ENCODE measurements around the gene MYRIP. TPM values are rescaled to one million over a fixed set of nuclear protein-coding genes. Genes with fewer than 3 reads are reported as not detected.

Gene MYRIP
- total and polyA plus RNA-seq, 12 donors: 0.45 to 2.7 (median 1.3) TPM

DNA sequence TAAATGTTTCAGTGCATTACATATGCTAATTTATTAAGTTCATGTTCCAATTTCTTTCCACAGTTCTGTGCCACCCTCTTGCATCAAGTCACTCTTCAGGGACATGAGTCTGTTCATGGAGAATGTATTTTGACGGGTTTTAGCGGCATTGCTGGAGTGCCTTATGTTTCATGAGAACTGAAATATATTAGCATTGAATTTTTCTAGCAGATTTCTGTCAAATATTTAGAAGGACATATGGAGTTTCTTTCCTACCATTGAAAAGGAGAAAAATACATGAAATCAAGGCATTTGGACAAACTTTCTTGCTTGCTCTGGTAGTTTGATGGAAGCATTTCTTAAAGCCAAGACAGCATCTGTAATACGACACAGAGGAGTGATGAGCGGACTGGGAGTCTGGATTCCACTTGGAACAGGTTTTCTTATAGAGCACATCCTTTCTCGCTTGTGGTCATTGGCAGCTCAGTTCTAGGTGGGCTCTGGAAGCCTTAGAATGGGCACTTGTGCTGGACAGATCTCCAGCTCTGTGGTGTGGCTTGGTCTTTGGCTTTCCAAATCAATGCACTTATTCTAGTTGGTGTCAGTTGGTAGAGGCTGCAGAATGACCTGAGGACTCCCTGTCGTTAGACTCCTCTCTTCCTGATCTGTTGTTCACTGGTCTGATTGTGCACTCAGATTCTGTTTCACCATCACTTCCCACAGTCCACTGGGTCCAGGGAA lies 415.5 kb downstream of the MYRIP start:
- no peaks in the 10 kb centered on the region for H3K9me3 ChIP-seq
- intact Hi-C loops (cut with DNase I): no loop called here
- TF ChIP-seq, protein P1, sequence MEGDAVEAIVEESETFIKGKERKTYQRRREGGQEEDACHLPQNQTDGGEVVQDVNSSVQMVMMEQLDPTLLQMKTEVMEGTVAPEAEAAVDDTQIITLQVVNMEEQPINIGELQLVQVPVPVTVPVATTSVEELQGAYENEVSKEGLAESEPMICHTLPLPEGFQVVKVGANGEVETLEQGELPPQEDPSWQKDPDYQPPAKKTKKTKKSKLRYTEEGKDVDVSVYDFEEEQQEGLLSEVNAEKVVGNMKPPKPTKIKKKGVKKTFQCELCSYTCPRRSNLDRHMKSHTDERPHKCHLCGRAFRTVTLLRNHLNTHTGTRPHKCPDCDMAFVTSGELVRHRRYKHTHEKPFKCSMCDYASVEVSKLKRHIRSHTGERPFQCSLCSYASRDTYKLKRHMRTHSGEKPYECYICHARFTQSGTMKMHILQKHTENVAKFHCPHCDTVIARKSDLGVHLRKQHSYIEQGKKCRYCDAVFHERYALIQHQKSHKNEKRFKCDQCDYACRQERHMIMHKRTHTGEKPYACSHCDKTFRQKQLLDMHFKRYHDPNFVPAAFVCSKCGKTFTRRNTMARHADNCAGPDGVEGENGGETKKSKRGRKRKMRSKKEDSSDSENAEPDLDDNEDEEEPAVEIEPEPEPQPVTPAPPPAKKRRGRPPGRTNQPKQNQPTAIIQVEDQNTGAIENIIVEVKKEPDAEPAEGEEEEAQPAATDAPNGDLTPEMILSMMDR (IDR thresholded peaks at IDR 0.05): no peak

DNA sequence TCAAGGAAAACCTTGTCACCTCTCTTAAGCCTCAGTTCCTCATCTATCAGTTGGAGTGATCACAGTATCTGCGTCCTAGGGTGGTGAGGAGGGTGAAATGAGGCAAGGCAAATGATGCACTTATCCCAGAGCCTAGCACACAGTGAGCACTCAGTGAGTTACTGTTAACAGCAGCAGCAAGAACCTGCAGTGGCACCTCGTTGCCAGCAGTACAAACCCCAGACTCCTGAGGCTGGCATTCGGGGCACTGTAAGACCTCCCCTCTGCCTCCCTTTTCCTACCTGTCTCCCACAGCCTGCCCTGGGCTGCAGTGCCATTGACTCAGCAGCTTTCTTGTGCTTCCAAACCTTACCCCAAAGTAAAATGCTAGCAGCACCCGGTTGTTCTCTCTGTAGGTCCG lies 417.2 kb downstream of the MYRIP start:
- ATAC-seq: no peak
- WGBS, 2 donors: 85 to 88% methylated on average over 5 of the region's 5 CpGs
- intact Hi-C loops (cut with DNase I): no loop called here

More for the DNA sequence above, 415.5 kb downstream of the MYRIP start:
- no peak for ATAC-seq
- no peaks in the 10 kb centered on the region for H3K27me3 ChIP-seq
- H3K4me1 ChIP-seq: peaks cover 0 to 10% (median 0%) of the 10 kb centered on the region in 9 donors
- peaks cover 0 to 9% (median 0%) of the 10 kb centered on the region in 9 donors for H3K36me3 ChIP-seq
- no peak for DNase-seq
- H3K27ac ChIP-seq: no peak overlapping the region
- 89 to 93% methylated on average over 6 of the region's 6 CpGs for WGBS, 2 donors
- no peak overlapping the region for H3K4me3 ChIP-seq

GRCh38 chr3:40228792-40229350 lies 419.5 kb downstream of the MYRIP start:
- 78% methylated on average over 5 of the region's 5 CpGs for WGBS, 2 donors
- Histone ChIP-seq H3K4me3 (no peak overlapping the region), H3K27me3 (no peaks in the 10 kb centered on the region), H3K36me3 (peaks cover 0 to 9% (median 0%) of the 10 kb centered on the region in 9 donors), H3K27ac (no peak overlapping the region), H3K4me1 (peaks cover 0 to 14% (median 0%) of the 10 kb centered on the region in 9 donors), H3K9me3 (peaks cover 0 to 5% (median 0%) of the 10 kb centered on the region in 11 donors)
- intact Hi-C loops (cut with DNase I): no loop called here
- TF ChIP-seq, protein P1 (IDR thresholded peaks at IDR 0.05): no peak
- ATAC-seq: no peak
- no peak for DNase-seq

More for the DNA sequence above, 417.2 kb downstream of the MYRIP start:
- peaks cover 0 to 14% (median 0%) of the 10 kb centered on the region in 9 donors for H3K4me1 ChIP-seq
- H3K27me3 ChIP-seq: no peaks in the 10 kb centered on the region
- peaks cover 0 to 9% (median 0%) of the 10 kb centered on the region in 9 donors for H3K36me3 ChIP-seq
- H3K9me3 ChIP-seq: no peaks in the 10 kb centered on the region
- no peak overlapping the region for H3K4me3 ChIP-seq
- no peak for DNase-seq
- no peak overlapping the region for H3K27ac ChIP-seq
- TF ChIP-seq, protein P1 (IDR thresholded peaks at IDR 0.05): no peak

- WGBS, 2 donors: 89 to 92% methylated on average over 6 of the region's 6 CpGs
- TF ChIP-seq, protein P1 (IDR thresholded peaks at IDR 0.05): no peak
- peaks cover 0 to 5% (median 0%) of the 10 kb centered on the region in 11 donors for H3K9me3 ChIP-seq
- ATAC-seq: peak in 1 of 8 donors; percentile 37
- intact Hi-C loops (cut with DNase I): no loop called here
- peaks cover 0 to 9% (median 0%) of the 10 kb centered on the region in 9 donors for H3K36me3 ChIP-seq
- H3K27me3 ChIP-seq: no peaks in the 10 kb centered on the region
- no peak overlapping the region for H3K4me3 ChIP-seq
- no peak for DNase-seq
- peaks cover 0 to 14% (median 0%) of the 10 kb centered on the region in 9 donors for H3K4me1 ChIP-seq
- H3K27ac ChIP-seq: no peak overlapping the region
Observed at GRCh38 chr3:40229386-40229785, 420.0 kb downstream of the MYRIP start.

Measured in heart right ventricle (tissue), 16 donors.